Activated naive CD4-positive, alpha-beta T cell treated with anti-CD3 and anti-CD28 coated beads, Interleukin-2, amount 50 U/mL, for 72 hours (primary cell): ENCODE measurements around the gene RAET1G. TPM values are rescaled to one million over a fixed set of nuclear protein-coding genes. Genes with fewer than 3 reads are reported as not detected.
A peak's percentile ranks its signal among the peaks of the same experiment; 100 is the strongest.
"Not testable (repeated sequence)": the region's sequence is repeated elsewhere in the genome, so short reads cannot be mapped to it uniquely, and the experiment has no call there.

Experiments
- ATAC-seq, 2 donors: fragments of 150-1000 bp; cut with Tn5 transposase; 2 replicates each; pipeline ENCODE4 v1.10.0; 2021; ENCODE audit warnings: mild to moderate bottlenecking in 2 of 2, moderate library complexity in 2 of 2
- DNase-seq, 2 donors: peaks; one replicate each; pipeline ENCODE4 v3.0.0; 2021 to 2022; ENCODE audit warnings: low spot score in 2 of 2
- H3K27ac Mint-ChIP-seq, 2 donors: one replicate each; pipeline ENCODE4 v1.8.0; 2022; ENCODE audit warnings: mild to moderate bottlenecking in 2 of 2, mixed read lengths in 2 of 2
- H3K36me3 Mint-ChIP-seq, 2 donors: one replicate each; pipeline ENCODE4 v1.8.0; 2022; ENCODE audit warnings: mixed read lengths in 2 of 2
- H3K9me3 Mint-ChIP-seq, 2 donors: one replicate each; pipeline ENCODE4 v1.8.0; 2022; ENCODE audit warnings: mixed read lengths in 2 of 2
- total RNA-seq, 2 donors: library from RNA; stranded (reverse); gene quantifications; one replicate each; pipeline ENCODE4 v1.2.3, GENCODE V29; 2022

Gene RAET1G
- total RNA-seq, 2 donors from 2014 or later, result not detected

- no peaks in the 10 kb centered on the region for H3K9me3 Mint-ChIP-seq
- H3K27ac Mint-ChIP-seq, result no peak overlapping the region
- ATAC-seq, result no peak
- DNase-seq, result no peak
- H3K36me3 Mint-ChIP-seq, result peaks cover 9 to 10% of the 10 kb centered on the region in 2 donors
Observed at GRCh38 chr6:149924933-149925252, 2.0 kb upstream of the RAET1G start.

DNA sequence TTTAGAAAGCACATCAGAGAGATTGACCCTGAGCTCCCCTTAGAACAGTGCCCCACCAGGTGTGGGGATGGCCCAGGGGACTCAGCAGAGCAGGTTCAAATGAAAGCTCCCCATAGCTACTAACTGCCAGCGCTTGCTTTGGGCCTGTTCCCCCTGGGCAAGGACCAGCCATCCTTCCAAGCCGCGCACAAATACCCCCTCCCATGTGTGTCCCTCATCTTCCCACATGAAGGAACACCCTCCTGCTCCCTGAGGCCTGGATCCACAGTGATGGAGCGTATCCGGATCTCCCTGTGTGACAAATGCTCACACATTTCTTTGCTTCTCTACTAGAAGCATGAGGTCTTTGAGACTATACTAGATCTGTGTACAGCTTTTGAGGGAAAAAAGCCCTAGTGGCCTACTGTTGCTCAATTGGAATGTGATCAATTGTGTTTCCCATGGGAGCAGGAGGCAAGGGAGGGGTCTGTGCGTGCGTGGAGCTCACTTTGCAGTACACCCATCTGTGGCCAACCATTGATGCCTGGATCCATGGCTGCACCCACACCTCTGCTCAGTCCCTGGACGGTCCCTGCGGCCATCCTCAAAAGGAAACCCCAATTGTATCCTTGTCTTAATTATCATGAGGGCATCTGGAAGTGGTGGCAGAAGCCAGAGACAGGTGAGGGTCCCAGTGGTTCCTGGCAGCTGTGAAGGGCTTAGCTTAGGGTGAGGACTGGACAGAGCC lies 1.4 kb upstream of the RAET1G start:
- no peak for DNase-seq
- peaks cover 9 to 10% of the 10 kb centered on the region in 2 donors for H3K36me3 Mint-ChIP-seq
- no peak overlapping the region for H3K27ac Mint-ChIP-seq
- ATAC-seq, result no peak
- no peaks in the 10 kb centered on the region for H3K9me3 Mint-ChIP-seq

DNA sequence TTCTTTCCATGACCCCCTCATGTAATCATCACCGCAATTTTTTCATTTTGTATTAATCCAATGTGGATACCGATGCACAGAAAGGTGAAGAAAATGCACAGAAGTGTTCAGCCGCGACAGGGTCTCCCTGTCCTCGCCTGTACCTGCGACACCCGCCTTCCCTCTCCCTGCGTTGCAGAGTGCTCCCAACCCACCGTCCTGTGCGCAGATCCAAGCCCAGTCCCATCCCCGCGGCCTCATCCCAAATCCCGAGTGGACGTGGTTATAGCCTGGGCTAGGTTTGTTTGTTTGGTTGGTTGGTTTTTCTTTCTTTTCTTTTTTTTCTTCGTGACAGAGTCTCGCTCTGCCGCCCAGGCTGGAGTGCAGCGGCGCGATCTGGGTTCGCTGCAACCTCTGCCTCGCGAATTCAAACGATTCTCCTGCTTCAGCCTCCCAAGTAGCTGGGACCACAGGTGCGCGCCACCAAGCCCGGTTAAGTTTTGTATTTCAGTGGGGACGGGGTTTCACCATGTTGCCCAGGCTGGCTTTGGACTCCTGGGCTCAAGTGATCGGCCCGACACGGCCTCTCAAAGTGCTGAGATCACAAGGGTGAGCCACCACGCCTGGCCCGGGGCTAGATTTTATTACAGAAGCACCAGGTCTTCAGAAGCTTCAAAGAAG lies 536 bp upstream of the RAET1G start:
- H3K36me3 Mint-ChIP-seq, result peaks cover 9 to 10% of the 10 kb centered on the region in 2 donors
- H3K27ac Mint-ChIP-seq, result no peak overlapping the region
- H3K9me3 Mint-ChIP-seq, result no peaks in the 10 kb centered on the region
- DNase-seq (no peak), ATAC-seq (peak in 1 of 2 donors; percentile 43)

- not testable (repeated sequence) for H3K27ac Mint-ChIP-seq, DNase-seq, ATAC-seq, H3K9me3 Mint-ChIP-seq
- peaks cover 9 to 10% of the 10 kb centered on the region in 2 donors for H3K36me3 Mint-ChIP-seq
Observed at GRCh38 chr6:149922091-149922490, 830 bp downstream of the RAET1G start.

GRCh38 chr6:149921361-149921760 lies 1.6 kb downstream of the RAET1G start:
- DNase-seq (no peak), ATAC-seq (no peak)
- no peaks in the 10 kb centered on the region for H3K9me3 Mint-ChIP-seq
- no peak overlapping the region for H3K27ac Mint-ChIP-seq
- H3K36me3 Mint-ChIP-seq, result peaks cover 9 to 10% of the 10 kb centered on the region in 2 donors

- no peak overlapping the region for H3K27ac Mint-ChIP-seq
- H3K36me3 Mint-ChIP-seq, result peaks cover 9 to 10% of the 10 kb centered on the region in 2 donors
- no peak for ATAC-seq
Observed at GRCh38 chr6:149919834-149920225, 3.1 kb downstream of the RAET1G start.

DNA sequence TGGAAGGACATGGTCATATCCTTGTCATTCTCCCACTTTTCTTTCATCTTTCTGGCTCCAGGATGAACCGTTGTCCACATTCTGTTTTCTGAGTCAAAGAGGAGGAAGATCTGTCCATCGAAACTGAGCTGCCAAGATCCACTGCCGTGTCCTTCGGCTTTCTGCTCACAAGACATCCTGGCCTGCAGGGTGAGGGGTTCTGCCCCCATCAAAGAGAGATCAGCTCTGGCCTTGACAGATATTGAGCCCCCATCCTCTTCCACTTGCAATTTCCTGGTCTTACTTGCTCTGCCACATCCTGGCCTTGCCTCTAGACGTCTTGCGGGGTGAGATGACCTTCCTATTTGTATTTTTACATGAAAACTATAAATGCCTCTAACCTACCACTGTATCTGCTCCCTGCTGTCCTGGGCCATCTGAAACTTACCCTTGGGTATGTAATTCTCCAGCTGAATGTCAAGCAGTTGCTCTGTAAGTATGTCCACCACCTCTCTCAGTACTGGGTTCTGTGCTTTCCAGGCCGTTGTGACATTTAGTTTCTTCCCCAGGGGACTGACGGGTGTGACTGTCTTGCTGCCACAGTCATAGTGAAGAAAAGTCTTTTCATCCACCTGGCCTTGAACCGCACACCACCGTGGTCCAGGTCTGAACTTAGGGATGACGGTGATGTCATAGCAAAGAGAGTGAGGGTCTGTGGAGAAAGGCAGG lies 3.6 kb downstream of the RAET1G start:
- peaks cover 8 to 10% of the 10 kb centered on the region in 2 donors for H3K36me3 Mint-ChIP-seq
- not testable (repeated sequence) for H3K9me3 Mint-ChIP-seq, H3K27ac Mint-ChIP-seq, DNase-seq, ATAC-seq

More at GRCh38 chr6:149919834-149920225, 3.1 kb downstream of the RAET1G start:
- H3K9me3 Mint-ChIP-seq, result no peaks in the 10 kb centered on the region
- no peak for DNase-seq

GRCh38 chr6:149918151-149918905 lies 4.6 kb downstream of the RAET1G start:
- ATAC-seq (no peak), DNase-seq (no peak)
- no peaks in the 10 kb centered on the region for H3K9me3 Mint-ChIP-seq
- no peak overlapping the region for H3K27ac Mint-ChIP-seq
- H3K36me3 Mint-ChIP-seq, result peaks cover 0 to 9% of the 10 kb centered on the region in 2 donors

DNA sequence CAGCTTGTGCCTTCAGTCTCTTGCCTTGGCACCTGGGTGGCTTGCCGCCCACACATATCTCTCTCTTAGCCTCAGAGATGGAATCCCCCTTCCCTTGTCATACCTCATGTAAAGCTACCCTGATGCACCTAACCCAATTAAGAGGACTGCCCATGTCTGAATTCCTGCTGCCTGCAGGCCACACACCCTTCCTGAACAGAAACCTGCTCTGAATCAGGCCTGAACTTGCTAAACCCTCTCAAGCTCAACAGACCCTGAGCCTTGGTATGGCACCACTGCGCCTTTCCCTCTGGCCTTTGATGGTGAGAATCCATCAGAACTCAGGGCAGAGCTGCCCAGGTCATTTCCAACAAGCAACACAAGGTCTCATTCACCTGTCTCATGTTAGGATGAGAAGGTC lies 5.2 kb downstream of the RAET1G start:
- peaks cover 0 to 4% of the 10 kb centered on the region in 2 donors for H3K36me3 Mint-ChIP-seq
- DNase-seq (no peak), ATAC-seq (no peak)
- H3K27ac Mint-ChIP-seq, result no peak overlapping the region
- H3K9me3 Mint-ChIP-seq, result no peaks in the 10 kb centered on the region

DNA sequence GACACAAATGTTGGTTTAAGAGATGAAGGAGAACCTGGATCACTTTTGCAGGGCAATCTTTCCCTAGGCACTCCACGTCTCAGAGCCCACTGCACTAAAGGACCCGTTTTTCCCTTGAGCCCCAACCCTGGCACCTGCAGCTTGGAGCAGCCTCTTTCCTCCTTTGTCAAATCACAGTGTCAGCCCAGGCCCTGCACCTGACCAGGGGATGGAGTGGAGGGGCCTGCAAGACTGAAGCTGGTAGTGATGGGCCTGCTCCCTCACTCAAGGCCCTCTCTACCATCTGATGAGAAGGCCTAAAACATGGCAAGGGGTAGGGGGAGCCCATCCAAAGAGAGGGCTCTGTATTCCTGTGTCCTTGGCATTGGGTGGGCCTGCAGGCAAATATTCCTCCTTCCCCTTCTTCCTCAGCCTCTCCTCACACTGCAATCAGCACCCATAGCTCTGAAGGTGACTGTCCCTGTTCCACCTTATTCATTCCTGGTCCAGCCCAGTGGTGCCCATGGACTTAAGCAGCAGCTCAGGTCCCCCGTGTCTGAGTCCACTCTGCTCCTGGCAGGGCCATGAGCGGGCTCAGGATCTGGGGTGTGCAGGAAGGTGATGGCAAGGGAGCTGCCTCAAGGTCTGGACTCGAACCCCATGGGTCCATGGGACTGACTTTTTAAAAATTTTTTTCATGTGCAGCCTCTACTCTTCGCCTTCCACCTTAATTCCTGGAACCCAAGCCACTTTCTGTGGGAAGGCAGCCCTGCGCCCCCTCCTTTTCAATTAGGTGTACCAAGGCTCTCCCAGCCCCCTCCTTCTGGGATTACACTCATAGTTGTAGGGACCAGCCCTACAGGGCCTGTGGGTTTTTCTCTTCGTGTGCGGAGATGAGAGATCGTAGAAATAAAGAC lies 6.7 kb downstream of the RAET1G start:
- H3K27ac Mint-ChIP-seq, result no peak overlapping the region
- H3K36me3 Mint-ChIP-seq, result peaks cover 0 to 2% of the 10 kb centered on the region in 2 donors
- ATAC-seq (no peak), DNase-seq (no peak)
- H3K9me3 Mint-ChIP-seq, result no peaks in the 10 kb centered on the region

- DNase-seq (no peak), ATAC-seq (no peak)
- no peak overlapping the region for H3K27ac Mint-ChIP-seq
- no peaks in the 10 kb centered on the region for H3K9me3 Mint-ChIP-seq
- H3K36me3 Mint-ChIP-seq, result peaks cover 0 to 7% of the 10 kb centered on the region in 2 donors
Observed at GRCh38 chr6:149913540-149914240, 9.2 kb downstream of the RAET1G start.

GRCh38 chr6:149913085-149913484 lies 9.8 kb downstream of the RAET1G start:
- peak in 1 of 2 donors; percentile 28 for ATAC-seq
- Mint-ChIP-seq H3K27ac (no peak overlapping the region), H3K9me3 (peaks cover 2% of the 10 kb centered on the region in 2 donors), H3K36me3 (peaks cover 2 to 10% of the 10 kb centered on the region in 2 donors)
- DNase-seq, result no peak

DNA sequence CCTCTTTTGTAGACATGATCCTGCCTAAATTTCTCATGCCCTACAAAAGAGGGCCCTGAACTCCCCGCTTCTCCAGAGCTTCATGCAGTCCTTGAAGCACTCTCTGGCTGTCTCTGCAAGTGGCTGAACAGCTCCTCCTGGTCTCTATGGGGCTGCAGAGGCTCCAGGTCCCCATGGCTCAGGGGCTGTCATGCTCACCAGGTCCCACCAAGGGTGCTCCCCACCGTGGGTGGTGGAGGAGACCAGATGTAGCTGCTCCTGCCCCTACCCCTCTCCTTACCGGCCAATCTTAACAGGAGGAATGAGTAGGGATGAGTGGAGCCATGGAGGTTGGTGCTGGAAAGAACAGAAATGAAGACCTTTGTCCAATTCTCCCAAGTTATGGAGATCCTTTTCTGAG lies 10.2 kb downstream of the RAET1G start:
- H3K36me3 Mint-ChIP-seq, result peaks cover 6 to 14% of the 10 kb centered on the region in 2 donors
- not testable (repeated sequence) for H3K27ac Mint-ChIP-seq, ATAC-seq, DNase-seq, H3K9me3 Mint-ChIP-seq

GRCh38 chr6:149910721-149911151 lies 12.2 kb downstream of the RAET1G start:
- Mint-ChIP-seq H3K9me3 (peaks cover 6 to 13% of the 10 kb centered on the region in 2 donors), H3K27ac (no peak overlapping the region), H3K36me3 (peaks cover 6 to 14% of the 10 kb centered on the region in 2 donors)
- no peak for DNase-seq
- no peak for ATAC-seq
